Peyer's patch (tissue), 4 donors: ENCODE measurements around the gene MAPK1IP1L. TPM values are rescaled to one million over a fixed set of nuclear protein-coding genes. Genes with fewer than 3 reads are reported as not detected.

Experiments
- DNase-seq, 3 donors: peaks; one replicate each; pipeline ENCODE4 v3.0.0-alpha.2; 2017 to 2019
- H3K27ac ChIP-seq, 4 donors: fragments of 200-600 bp; sonication (generic); one replicate each; pipeline ENCODE4 v1.5.1; 2016 to 2019
- H3K27me3 ChIP-seq, 2 donors: fragments of 200-600 bp; sonication (generic); one replicate each; pipeline ENCODE4 v1.5.1; 2019
- H3K36me3 ChIP-seq, 3 donors: fragments of 200-600 bp; sonication (generic); one replicate each; pipeline ENCODE4 v1.5.1; 2016 to 2019
- H3K4me1 ChIP-seq, 4 donors: fragments of 200-600 bp; sonication (generic); one replicate each; pipeline ENCODE4 v1.5.1; 2016 to 2019
- H3K4me3 ChIP-seq, 4 donors: fragments of 200-600 bp; sonication (generic); 1 replicate in 3 of 4; 2 replicates in 1 of 4; pipeline ENCODE4 v1.5.1; 2016 to 2019; ENCODE audit warnings: mild to moderate bottlenecking in 1 of 4
- H3K9me3 ChIP-seq, 4 donors: fragments of 200-600 bp; sonication (generic); one replicate each; pipeline ENCODE4 v1.5.1; 2016 to 2019; ENCODE audit warnings: mild to moderate bottlenecking in 1 of 4
- POLR2A ChIP-seq, 2 donors: fragments of 450-650 bp; IDR thresholded peaks; one replicate each; pipeline ENCODE4 v1.5.1; 2017; ENCODE audit warnings: antibody characterized with exemption in 2 of 2, mild to moderate bottlenecking in 2 of 2, moderate library complexity in 2 of 2
- total RNA-seq, 4 donors: library from RNA; depleted of rRNA; stranded (reverse); fragments of >200 nt; gene quantifications; one replicate each; pipeline ENCODE4 v1.1.0, GENCODE V29; 2016
- TF ChIP-seq, protein P1 (sequence below), 6 experiments: fragments of 450-650 bp in 4 of 6; fragments of 200-600 bp in 2 of 6; sonication (generic) in 1 of 6; IDR thresholded peaks; one replicate each; pipeline ENCODE4 v1.5.1; 2017 to 2019; ENCODE audit warnings: antibody characterized with exemption in 6 of 6, mild to moderate bottlenecking in 3 of 6, moderate library complexity in 1 of 6

Gene MAPK1IP1L
- total RNA-seq, 4 donors from 2014 or later = 27.2 to 56.6 (median 35.2) TPM

DNA sequence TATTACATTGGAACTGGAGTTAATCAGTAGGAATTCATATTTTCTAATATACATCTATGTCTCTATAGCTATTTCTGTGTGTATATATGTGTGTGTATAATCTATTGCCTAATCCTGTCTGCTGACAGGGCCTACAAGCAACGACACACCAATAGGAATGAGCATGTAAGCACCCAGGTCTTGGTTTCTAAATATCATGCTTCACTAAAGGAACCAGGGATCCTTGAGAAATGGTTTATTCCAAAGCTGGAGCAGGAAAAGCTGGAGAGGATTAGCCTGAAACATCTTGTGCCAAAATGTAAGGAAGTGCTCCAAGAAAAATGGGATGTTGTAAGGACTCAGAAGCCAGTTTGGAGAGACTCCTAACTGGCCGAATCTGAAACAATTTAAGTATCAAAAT lies 48.3 kb downstream of the MAPK1IP1L start:
- Histone ChIP-seq H3K36me3 (no peaks in the 10 kb centered on the region), H3K9me3 (no peaks in the 10 kb centered on the region), H3K4me3 (no peak overlapping the region), H3K27me3 (no peaks in the 10 kb centered on the region), H3K4me1 (peaks cover 9 to 51% (median 26%) of the 10 kb centered on the region in 4 donors), H3K27ac (peak overlapping the region in 3 of 4 donors; percentile 24 to 58 (median 32))
- TF ChIP-seq POLR2A (IDR thresholded peaks at IDR 0.05) = no peak
- TF ChIP-seq, protein P1, sequence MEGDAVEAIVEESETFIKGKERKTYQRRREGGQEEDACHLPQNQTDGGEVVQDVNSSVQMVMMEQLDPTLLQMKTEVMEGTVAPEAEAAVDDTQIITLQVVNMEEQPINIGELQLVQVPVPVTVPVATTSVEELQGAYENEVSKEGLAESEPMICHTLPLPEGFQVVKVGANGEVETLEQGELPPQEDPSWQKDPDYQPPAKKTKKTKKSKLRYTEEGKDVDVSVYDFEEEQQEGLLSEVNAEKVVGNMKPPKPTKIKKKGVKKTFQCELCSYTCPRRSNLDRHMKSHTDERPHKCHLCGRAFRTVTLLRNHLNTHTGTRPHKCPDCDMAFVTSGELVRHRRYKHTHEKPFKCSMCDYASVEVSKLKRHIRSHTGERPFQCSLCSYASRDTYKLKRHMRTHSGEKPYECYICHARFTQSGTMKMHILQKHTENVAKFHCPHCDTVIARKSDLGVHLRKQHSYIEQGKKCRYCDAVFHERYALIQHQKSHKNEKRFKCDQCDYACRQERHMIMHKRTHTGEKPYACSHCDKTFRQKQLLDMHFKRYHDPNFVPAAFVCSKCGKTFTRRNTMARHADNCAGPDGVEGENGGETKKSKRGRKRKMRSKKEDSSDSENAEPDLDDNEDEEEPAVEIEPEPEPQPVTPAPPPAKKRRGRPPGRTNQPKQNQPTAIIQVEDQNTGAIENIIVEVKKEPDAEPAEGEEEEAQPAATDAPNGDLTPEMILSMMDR (IDR thresholded peaks at IDR 0.05) = no peak
- DNase-seq = peak in 1 of 3 donors; percentile 8

DNA sequence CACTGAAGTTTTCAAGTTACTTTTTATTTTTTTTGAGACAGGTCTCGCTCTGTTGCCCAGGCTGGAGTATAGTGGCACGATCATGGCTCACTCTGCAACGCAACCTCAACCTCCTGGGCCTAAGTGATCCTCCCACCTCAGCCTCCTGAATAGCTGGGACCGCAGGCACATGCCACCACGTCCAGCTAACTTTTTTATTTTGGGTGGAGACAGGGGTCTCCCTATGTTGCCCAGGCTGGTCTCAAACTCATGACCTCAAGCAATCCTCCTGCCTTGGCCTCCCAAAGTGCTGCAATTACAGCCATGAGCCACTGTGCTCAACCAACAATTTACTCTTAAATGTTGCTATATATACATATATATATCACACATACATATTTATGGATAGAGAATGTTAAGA lies 50.3 kb downstream of the MAPK1IP1L start:
- DNase-seq = peak in 1 of 3 donors; percentile 18
- peaks cover 9 to 63% (median 26%) of the 10 kb centered on the region in 4 donors for H3K4me1 ChIP-seq
- H3K4me3 ChIP-seq = no peak overlapping the region

DNA sequence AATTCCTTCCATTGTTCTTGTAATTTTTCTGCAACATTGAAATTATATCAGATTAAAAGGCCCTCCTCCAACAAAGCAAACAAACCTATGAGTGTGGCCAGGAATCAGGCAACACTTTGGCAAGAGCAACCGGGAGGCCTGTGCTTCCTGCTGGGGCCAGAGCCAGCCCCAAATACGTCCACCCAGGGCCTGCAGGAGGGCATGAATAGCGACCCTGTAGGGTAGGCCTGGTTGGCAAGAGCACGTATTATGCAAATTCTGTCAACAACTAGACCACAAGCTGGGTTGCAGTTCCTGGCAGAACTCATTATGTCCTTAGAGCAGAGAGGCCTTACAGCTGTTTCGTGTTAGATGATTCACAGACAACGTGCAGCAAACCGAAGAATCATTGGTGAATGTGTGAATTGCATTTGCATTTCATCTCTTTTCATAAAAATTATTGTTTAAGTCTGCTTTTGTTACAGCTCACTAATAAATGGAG lies 50.7 kb downstream of the MAPK1IP1L start:
- H3K9me3 ChIP-seq = no peaks in the 10 kb centered on the region
- H3K4me3 ChIP-seq = no peak overlapping the region
- H3K36me3 ChIP-seq = no peaks in the 10 kb centered on the region
- peak in 1 of 2 donors; percentile 47 for TF ChIP-seq POLR2A (IDR thresholded peaks at IDR 0.05)
- TF ChIP-seq, protein P1 (IDR thresholded peaks at IDR 0.05) = no peak
- H3K4me1 ChIP-seq = peaks cover 9 to 68% (median 27%) of the 10 kb centered on the region in 4 donors
- peak; percentile 67 to 83 (median 74) for DNase-seq
- no peaks in the 10 kb centered on the region for H3K27me3 ChIP-seq
- H3K27ac ChIP-seq = peak overlapping the region; percentile 81 to 93 (median 88)

More for the DNA sequence above, 50.3 kb downstream of the MAPK1IP1L start:
- Histone ChIP-seq H3K36me3 (no peaks in the 10 kb centered on the region), H3K9me3 (no peaks in the 10 kb centered on the region), H3K27me3 (no peaks in the 10 kb centered on the region), H3K27ac (peak overlapping the region; percentile 81 to 93 (median 88))
- TF ChIP-seq, protein P1 (IDR thresholded peaks at IDR 0.05) = no peak
- TF ChIP-seq POLR2A (IDR thresholded peaks at IDR 0.05) = no peak

DNA sequence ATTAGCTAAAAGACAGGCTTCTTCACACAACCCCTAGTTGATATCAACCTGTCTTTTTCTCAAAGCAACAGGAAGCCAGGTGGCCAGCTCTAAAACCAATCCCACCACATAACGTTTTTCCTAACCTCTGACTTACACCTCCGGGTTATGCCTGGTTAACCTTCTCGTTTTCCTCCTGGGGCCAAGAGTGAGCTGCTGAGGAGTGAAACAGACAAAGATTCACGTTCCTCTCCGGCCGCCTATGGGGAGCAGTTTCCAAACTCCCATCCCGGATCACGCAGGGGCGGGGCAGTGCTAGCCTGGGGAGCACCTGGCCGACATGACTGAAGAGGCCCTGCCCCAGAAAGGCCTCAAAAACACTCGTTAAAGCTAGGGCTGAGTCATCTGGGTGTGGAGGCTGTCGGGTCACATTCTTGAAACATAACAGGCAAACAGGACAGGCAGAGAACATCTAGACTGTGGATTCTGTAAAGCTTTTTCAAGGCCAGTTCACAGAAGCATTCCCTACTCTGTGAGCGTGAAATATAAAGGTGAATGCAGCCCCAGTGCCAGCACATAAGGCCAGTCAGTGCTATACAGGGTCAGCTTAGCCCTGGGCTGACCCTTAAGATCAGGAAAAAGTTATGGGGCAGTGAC lies 51.7 kb downstream of the MAPK1IP1L start:
- peak in 1 of 2 donors; percentile 80 for TF ChIP-seq POLR2A (IDR thresholded peaks at IDR 0.05)
- TF ChIP-seq, protein P1 (IDR thresholded peaks at IDR 0.05) = peak in 2 of 6 experiments; percentile 9 to 14
- H3K27me3 ChIP-seq = no peaks in the 10 kb centered on the region
- no peaks in the 10 kb centered on the region for H3K36me3 ChIP-seq
- H3K4me3 ChIP-seq = peak overlapping the region in 3 of 4 donors; percentile 2 to 25 (median 20)
- no peaks in the 10 kb centered on the region for H3K9me3 ChIP-seq
- DNase-seq = peak; percentile 67 to 93 (median 88)
- peak overlapping the region; percentile 81 to 93 (median 88) for H3K27ac ChIP-seq
- peaks cover 9 to 69% (median 29%) of the 10 kb centered on the region in 4 donors for H3K4me1 ChIP-seq

DNA sequence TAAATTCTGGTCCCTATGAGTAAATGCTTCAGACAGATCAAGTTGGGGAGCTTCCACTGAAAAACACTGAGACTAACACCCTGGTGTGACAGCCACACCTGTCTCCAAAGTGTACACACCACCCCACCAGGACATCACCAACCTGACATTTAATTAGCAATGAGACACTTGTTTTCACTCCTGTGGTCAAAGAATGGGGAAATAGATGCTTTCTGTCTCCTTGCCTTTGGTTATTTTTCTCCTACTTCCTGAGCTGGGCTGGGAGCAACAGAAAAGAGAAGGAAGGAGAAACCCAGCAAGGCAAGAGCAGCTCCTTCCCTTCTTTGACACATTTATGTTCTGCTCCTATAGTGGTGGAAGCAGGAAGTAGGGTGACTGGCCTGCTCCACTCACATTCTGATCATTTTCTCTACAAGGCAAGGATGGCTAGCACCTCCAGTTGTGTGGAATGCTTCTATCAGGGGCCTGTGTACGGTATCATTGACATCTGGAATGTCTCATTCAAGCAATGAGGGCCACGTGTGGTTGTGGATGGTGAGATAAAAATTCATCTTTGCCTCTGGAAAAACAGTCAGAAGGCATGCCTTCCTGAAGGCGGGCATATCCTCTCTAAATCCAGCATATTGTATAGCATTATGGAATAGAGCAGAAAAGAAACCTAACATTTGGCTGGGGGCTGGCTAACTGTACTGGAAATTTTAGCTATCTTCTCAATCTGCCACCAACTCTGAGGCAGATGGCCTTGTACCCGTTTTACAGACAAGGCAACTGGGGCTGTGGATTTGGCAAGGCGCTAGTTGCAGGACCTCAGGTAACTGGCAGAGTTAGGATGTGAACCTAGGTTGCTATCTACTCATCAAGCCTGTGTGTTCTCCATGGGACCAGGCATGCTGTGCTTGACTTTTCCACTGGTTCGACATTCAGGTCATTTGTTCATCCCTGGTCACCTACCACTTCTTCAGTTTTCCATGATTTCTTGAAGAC lies 52.8 kb downstream of the MAPK1IP1L start:
- no peak overlapping the region for H3K4me3 ChIP-seq
- H3K4me1 ChIP-seq = peaks cover 9 to 78% (median 26%) of the 10 kb centered on the region in 4 donors
- peak in 1 of 3 donors; percentile 45 for DNase-seq
- no peaks in the 10 kb centered on the region for H3K27me3 ChIP-seq
- TF ChIP-seq, protein P1 (IDR thresholded peaks at IDR 0.05) = no peak
- no peak for TF ChIP-seq POLR2A (IDR thresholded peaks at IDR 0.05)
- H3K9me3 ChIP-seq = no peaks in the 10 kb centered on the region
- H3K36me3 ChIP-seq = no peaks in the 10 kb centered on the region
- peak overlapping the region; percentile 81 to 93 (median 88) for H3K27ac ChIP-seq
